ENCODE measurements around the gene ZBTB16.

Gene ZBTB16

DNA sequence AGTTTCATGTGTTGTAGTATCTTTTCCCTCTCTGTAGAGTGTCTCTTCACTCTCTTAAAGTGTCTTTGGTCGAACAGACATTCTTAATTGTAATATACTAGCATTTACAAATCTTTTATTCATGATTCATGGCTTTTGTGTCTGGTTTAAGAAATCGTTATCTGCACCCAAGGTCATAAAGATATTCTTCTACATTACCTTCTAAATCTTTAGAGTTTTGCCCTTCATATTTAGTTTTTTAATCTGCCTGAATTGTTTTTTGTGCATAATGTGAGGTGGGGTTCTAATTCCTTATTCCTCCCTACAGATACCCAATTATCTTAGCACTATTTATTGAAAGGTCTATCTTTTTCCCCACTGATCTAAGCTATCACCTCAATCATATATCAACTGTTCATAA is 227.6 kb downstream of the ZBTB16 start:
- no peak for DNase-seq

DNA sequence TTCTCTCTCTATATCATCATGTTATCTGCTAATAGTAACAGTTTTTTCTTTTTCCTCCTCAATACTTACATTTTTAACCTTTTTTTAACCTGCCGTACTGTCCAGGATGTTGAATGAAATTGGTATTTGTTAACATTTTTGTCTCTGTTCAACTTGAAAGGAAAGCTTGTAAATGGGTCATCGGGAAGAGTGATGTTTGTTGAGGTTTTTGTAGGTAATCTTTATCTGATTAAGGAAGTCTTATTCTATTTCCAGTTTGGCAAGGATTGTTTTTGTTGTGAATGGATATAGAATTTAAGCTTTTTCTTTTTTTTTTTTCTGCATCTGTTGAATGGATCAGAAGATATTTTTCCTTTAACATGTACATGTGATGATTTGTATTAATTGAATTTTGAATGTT is 228.6 kb downstream of the ZBTB16 start:
- no peak for DNase-seq

- no peak for DNase-seq
Measured at GRCh38 chr11:114289779-114290178, 230.3 kb downstream of the ZBTB16 start.

- DNase-seq, result no peak
Measured at GRCh38 chr11:114290503-114291235, 231.2 kb downstream of the ZBTB16 start.

DNA sequence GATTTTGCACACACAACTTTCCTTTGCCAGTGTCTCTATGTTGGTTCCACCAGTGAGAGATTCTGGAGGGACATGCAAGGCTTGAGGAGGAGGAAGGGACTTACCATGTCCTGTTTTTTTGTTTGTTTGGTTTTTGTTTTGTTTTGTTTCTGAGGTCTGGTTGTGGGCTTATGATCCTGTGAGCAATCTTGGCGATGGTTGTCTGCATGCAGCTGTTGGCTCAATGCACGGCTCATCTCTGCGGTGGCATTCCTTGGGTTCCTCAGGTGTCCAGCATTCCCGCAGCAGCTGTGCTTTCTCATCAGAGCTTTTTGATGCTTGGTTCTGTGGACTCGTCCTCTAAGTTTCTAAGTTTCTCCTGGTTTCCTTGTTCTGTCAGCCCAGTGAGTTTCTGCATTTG is 231.9 kb downstream of the ZBTB16 start:
- DNase-seq, result no peak

DNA sequence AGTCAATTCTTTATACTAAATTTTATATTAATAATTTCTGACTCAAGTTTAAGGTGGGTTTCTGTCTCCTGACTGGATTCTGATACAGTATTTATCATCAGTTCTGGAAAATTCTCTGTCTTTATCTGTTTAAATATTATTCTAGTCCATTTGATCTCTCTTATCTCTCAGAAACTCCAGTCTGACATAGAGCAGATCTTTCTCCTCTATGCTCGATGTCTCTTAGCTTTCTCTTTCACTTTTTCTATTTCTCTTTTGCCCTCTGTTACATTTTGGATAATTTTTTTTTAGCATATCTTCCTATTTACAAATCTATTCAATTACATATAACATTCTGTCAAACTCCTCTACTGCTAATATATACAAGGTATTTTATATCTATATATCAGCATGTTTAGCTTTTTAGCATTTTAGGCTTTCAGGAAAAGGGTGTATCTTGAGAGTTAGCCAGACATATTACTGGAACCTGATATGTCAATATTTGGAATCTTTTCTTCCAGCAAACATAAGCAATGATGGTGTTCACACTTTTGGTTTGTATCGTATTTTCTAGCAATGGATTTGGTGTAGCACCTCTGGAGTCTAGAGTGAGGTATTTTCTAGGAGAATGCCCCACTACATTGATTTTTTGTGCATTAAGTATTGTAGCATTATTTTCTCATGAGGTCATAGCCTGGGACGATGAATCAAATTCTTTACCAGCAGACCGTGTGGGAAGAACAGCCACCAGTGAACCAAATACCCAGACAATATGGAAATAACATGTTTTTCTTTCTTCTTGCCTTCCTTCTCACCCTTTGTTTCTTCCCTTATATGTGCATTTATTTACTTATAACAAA is 232.6 kb downstream of the ZBTB16 start:
- DNase-seq, result no peak

DNA sequence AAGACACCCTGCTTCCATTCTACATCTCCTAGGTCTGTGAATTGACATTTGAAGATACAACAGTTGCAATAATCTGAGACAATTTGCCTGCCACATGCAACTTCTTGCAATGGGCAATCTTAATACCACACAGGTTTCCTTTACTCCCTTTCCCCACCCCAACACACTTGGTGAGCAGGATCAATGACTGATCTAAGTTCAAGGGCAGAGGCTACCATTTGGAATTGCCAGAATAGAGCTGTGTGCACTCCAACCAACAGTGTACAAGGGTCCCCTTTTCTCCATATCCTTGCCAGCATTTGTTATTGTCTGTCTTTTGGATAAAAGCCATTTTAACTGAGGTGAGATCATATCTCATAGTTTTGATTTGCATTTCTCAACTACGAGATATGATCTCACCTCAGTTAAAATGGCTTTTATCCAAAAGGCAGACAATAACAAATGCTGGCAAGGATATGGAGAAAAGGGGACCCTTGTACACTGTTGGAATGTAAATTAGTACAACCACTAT is 233.7 kb downstream of the ZBTB16 start:
- DNase-seq, result no peak

DNA sequence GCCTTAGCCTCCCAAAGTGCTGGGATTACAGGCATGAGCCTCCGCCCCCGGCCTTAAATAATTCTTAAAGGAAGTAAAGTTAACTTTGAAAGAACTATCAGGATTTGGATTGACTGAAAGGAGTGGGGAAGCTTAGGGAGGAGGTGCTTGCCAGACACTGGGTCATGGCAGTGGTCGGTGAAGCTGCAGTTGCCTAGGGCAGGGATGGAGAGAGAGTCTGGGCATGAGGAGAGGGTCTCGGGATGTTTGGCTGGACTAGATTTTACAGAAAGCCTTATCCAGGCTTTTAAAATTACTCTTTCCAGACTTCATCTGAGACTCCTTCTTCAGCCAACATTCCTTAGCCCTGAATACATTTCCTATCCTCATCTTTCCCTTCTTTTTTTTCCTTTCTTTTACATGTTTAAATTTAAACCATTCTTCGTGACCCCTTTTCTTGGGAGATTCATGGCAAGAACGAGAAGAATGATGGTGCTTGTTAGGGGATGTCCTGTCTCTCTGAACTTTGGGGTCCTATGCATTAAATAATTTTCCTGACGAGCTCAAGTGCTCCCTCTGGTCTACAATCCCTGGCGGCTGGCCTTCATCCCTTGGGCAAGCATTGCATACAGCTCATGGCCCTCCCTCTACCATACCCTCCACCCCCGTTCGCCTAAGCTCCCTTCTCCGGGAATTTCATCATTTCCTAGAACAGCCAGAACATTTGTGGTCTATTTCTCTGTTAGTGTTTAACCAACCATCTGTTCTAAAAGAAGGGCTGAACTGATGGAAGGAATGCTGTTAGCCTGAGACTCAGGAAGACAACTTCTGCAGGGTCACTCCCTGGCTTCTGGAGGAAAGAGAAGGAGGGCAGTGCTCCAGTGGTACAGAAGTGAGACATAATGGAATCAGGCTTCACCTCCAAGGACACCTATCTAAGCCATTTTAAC is 236.4 kb downstream of the ZBTB16 start, which contains the start of gene NNMT:
Gene NNMT (plus strand): TSS at position 724 of the 929 bp plus-strand sequence. CDS start 158 bp downstream, at position 882.
- DNase-seq, result no peak

GRCh38 chr11:114296605-114297372 is 237.3 kb downstream of the ZBTB16 start:
- no peak for DNase-seq

DNA sequence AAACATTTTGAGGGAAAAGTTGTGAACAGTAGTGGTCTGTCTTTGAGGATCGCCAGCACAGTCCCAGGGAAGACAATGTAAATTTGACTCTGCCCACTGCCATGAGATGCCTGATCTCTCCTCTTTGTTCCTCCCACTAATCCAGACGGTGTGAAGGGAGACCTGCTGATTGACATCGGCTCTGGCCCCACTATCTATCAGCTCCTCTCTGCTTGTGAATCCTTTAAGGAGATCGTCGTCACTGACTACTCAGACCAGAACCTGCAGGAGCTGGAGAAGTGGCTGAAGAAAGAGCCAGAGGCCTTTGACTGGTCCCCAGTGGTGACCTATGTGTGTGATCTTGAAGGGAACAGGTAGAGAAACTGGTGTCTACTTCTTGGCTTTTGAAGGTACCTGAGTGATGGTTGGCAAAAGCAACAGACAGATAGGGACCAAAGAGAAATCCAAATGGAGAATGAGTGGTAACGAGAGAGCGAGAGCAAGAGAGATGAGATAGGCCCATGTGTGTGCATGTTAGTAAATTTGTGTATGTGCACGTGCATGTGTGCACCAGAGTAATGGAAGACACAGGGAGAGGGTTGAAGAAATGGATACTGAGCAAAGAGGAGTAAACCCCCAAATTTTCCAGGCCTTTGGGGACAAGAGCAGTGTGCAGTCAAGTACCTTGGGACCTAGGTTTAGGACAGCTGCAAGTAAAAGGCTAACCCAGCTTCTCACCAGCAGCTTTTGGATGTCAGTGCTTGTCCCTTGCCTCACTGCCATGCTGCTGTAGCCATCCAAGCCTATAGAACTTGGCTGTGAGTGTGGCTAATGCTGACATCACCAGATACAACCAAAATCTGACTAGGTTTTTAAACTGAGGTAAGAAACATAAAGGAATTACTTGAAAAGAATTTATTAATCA is 238.5 kb downstream of the ZBTB16 start:
- no peak for DNase-seq

GRCh38 chr11:114298710-114299109 is 239.2 kb downstream of the ZBTB16 start:
- DNase-seq, result no peak
